Sigmoid colon (tissue), 7 donors: ENCODE results near the gene CIC. TPM values are rescaled to one million over a fixed set of nuclear protein-coding genes. Genes with fewer than 3 reads are reported as not detected.

Experiments used
- DNase-seq: peaks from one replicate; pipeline ENCODE4 v3.0.0-alpha.2; 2019
- H3K27ac ChIP-seq, 4 donors: fragments of 200-600 bp; sonication (generic); one replicate each; pipeline ENCODE4 v1.5.1; 2016 to 2019; ENCODE audit warnings: mild to moderate bottlenecking in 1 of 4
- H3K27me3 ChIP-seq, 3 donors: fragments of 200-600 bp; sonication (generic); one replicate each; pipeline ENCODE4 v1.5.1; 2019; ENCODE audit warnings: mild to moderate bottlenecking in 1 of 3
- H3K36me3 ChIP-seq, 4 donors: fragments of 200-600 bp; sonication (generic); one replicate each; pipeline ENCODE4 v1.5.1; 2016 to 2019
- H3K4me1 ChIP-seq, 4 donors: fragments of 200-600 bp; sonication (generic); one replicate each; pipeline ENCODE4 v1.5.1; 2017 to 2019
- H3K4me3 ChIP-seq, 4 donors: fragments of 200-600 bp; sonication (generic); one replicate each; pipeline ENCODE4 v1.5.1; 2017 to 2019; ENCODE audit warnings: mild to moderate bottlenecking in 2 of 4, moderate library complexity in 1 of 4
- H3K9me3 ChIP-seq, 4 donors: fragments of 200-600 bp in 3 of 4; sonication (generic) in 3 of 4; one replicate each; pipeline versions ENCODE4 v1.5.1 to v1.6.1; 2013 to 2019
- CTCF ChIP-seq, 4 experiments: fragments of 450-650 bp in 3 of 4; fragments of 200-600 bp in 1 of 4; IDR thresholded peaks; one replicate each; pipeline ENCODE4 v1.5.1; 2016 to 2019; ENCODE audit warnings: antibody characterized with exemption in 4 of 4, mild to moderate bottlenecking in 3 of 4, moderate library complexity in 2 of 4
- EP300 ChIP-seq, 4 donors: sonication (generic); formaldehyde crosslinking; IDR thresholded peaks; one replicate each; pipeline ENCODE4 v1.6.1; 2017; ENCODE audit warnings: antibody characterized with exemption in 4 of 4
- POLR2A ChIP-seq, 2 donors: fragments of 450-650 bp; IDR thresholded peaks; one replicate each; pipeline ENCODE4 v1.6.1; 2016; ENCODE audit warnings: antibody characterized with exemption in 2 of 2, mild to moderate bottlenecking in 2 of 2, moderate library complexity in 2 of 2
- POLR2AphosphoS5 ChIP-seq, 4 donors: sonication (generic); formaldehyde crosslinking; IDR thresholded peaks; one replicate each; pipeline ENCODE4 v1.6.1; 2017; ENCODE audit warnings: antibody characterized with exemption in 4 of 4
- WGBS, 2 donors: extraction: QIAGEN DNeasy Blood & Tissue Kit; methylation state at CpG; one replicate each; pipeline ENCODE4 v1.1.7; 2013; 5-methylcytosine and 5-hydroxymethylcytosine counted together
- intact Hi-C: fragments of 100-400 bp; cut with DNase I; formaldehyde crosslinking; loops from one replicate; pipeline ENCODE4 v1.15.1; 2023
- polyA plus RNA-seq, 3 donors: library from polyadenylated mRNA; stranded (reverse); fragments of 200-250 nt; gene quantifications; one replicate each; pipeline ENCODE4 v1.2.3, GENCODE V29; 2013
- total RNA-seq, 4 donors: library from RNA; depleted of rRNA; stranded (reverse); fragments of >200 nt; gene quantifications; one replicate each; pipeline ENCODE4 v1.1.0, GENCODE V29; 2016
- donor health status: healthy with polysubstance abuse.
- donor health status: Bipolar disorder and iron deficiency.
- donor health status: healthy.

The CIC gene
- total and polyA plus RNA-seq, 7 donors = 8.4 to 42.1 (median 20.0) TPM

GRCh38 chr19:42277821-42278451 is 8.9 kb downstream of the CIC start:
- peak overlapping the region; percentile 94 to 99 (median 96) for H3K27ac ChIP-seq
- WGBS, 2 donors = 60 to 67% methylated on average over 10 of the region's 10 CpGs
- peak; percentile 71 for DNase-seq
- intact Hi-C loops = no loop called here
- H3K36me3 ChIP-seq = peaks cover 12 to 22% (median 16%) of the 10 kb centered on the region in 4 donors
- H3K4me1 ChIP-seq = peaks cover 0 to 83% (median 68%) of the 10 kb centered on the region in 4 donors
- no peaks in the 10 kb centered on the region for H3K27me3 ChIP-seq
- no peaks in the 10 kb centered on the region for H3K9me3 ChIP-seq
- H3K4me3 ChIP-seq = peak overlapping the region in 1 of 4 donors; percentile 7
- TF ChIP-seq POLR2AphosphoS5 (IDR thresholded peaks at IDR 0.05) (no peak), POLR2A (IDR thresholded peaks at IDR 0.05) (no peak), EP300 (IDR thresholded peaks at IDR 0.05) (no peak), CTCF (IDR thresholded peaks at IDR 0.05) (no peak)

GRCh38 chr19:42278452-42279154 is 9.6 kb downstream of the CIC start:
- Histone ChIP-seq H3K4me3 (no peak overlapping the region), H3K27me3 (no peaks in the 10 kb centered on the region), H3K27ac (peak overlapping the region; percentile 94 to 99 (median 96)), H3K36me3 (peaks cover 5 to 15% (median 10%) of the 10 kb centered on the region in 4 donors), H3K9me3 (no peaks in the 10 kb centered on the region), H3K4me1 (peaks cover 0 to 89% (median 74%) of the 10 kb centered on the region in 4 donors)
- DNase-seq = peak; percentile 72
- TF ChIP-seq EP300 (IDR thresholded peaks at IDR 0.05) (no peak), CTCF (IDR thresholded peaks at IDR 0.05) (no peak), POLR2AphosphoS5 (IDR thresholded peaks at IDR 0.05) (no peak), POLR2A (IDR thresholded peaks at IDR 0.05) (no peak)
- intact Hi-C loops = loop anchor here (1.0 kb wide), 1 partner anchor 32 kb away; no protein-coding TSS in a partner anchor
- WGBS, 2 donors = 74 to 76% methylated on average over 5 of the region's 5 CpGs

GRCh38 chr19:42279155-42279901 is 10.3 kb downstream of the CIC start:
- H3K9me3 ChIP-seq = no peaks in the 10 kb centered on the region
- 17 to 20% methylated on average over 6 of the region's 6 CpGs for WGBS, 2 donors
- H3K27me3 ChIP-seq = no peaks in the 10 kb centered on the region
- peak overlapping the region; percentile 94 to 99 (median 96) for H3K27ac ChIP-seq
- H3K36me3 ChIP-seq = peaks cover 0 to 8% (median 3%) of the 10 kb centered on the region in 4 donors
- intact Hi-C loops = loop anchor here (1.0 kb wide), 1 partner anchor 33 kb away; no protein-coding TSS in a partner anchor
- peak overlapping the region; percentile 66 to 80 (median 73) for H3K4me3 ChIP-seq
- peak; percentile 72 for DNase-seq
- TF ChIP-seq EP300 (IDR thresholded peaks at IDR 0.05) (no peak), POLR2AphosphoS5 (IDR thresholded peaks at IDR 0.05) (no peak), POLR2A (IDR thresholded peaks at IDR 0.05) (no peak), CTCF (IDR thresholded peaks at IDR 0.05) (no peak)
- peaks cover 0 to 89% (median 72%) of the 10 kb centered on the region in 4 donors for H3K4me1 ChIP-seq

- WGBS, 2 donors = 0 to 1% methylated on average over 89 of the region's 89 CpGs
- peaks cover 0 to 89% (median 70%) of the 10 kb centered on the region in 4 donors for H3K4me1 ChIP-seq
- H3K27me3 ChIP-seq = no peaks in the 10 kb centered on the region
- H3K27ac ChIP-seq = peak overlapping the region; percentile 94 to 99 (median 96)
- no peaks in the 10 kb centered on the region for H3K9me3 ChIP-seq
- intact Hi-C loops = loop anchor here (1.0 to 2.0 kb wide), 2 partner anchors 25 to 34 kb away; partner anchors contain the start of gene ERF
- peak; percentile 11 to 26 for TF ChIP-seq POLR2A (IDR thresholded peaks at IDR 0.05)
- peak; percentile 48 to 71 (median 65) for TF ChIP-seq POLR2AphosphoS5 (IDR thresholded peaks at IDR 0.05)
- TF ChIP-seq CTCF (IDR thresholded peaks at IDR 0.05) = peak; percentile 94 to 99 (median 98)
- TF ChIP-seq EP300 (IDR thresholded peaks at IDR 0.05) = no peak
- DNase-seq = peak; percentile 98
- peak overlapping the region; percentile 66 to 80 (median 73) for H3K4me3 ChIP-seq
- H3K36me3 ChIP-seq = no peaks in the 10 kb centered on the region
Observed at GRCh38 chr19:42279902-42280814, 11.1 kb downstream of the CIC start.
